Embryonic facial prominence (tissue), 1 donor: ENCODE measurements around the gene ITGA1.
"Not testable (repeated sequence)": the region's sequence is repeated elsewhere in the genome, so short reads cannot be mapped to it uniquely, and the experiment has no call there.

Source experiments
- DNase-seq: peaks from one replicate; pipeline ENCODE4 v3.0.0-alpha.2; 2016; ENCODE audit errors: extremely low spot score

ITGA1 gene

DNA sequence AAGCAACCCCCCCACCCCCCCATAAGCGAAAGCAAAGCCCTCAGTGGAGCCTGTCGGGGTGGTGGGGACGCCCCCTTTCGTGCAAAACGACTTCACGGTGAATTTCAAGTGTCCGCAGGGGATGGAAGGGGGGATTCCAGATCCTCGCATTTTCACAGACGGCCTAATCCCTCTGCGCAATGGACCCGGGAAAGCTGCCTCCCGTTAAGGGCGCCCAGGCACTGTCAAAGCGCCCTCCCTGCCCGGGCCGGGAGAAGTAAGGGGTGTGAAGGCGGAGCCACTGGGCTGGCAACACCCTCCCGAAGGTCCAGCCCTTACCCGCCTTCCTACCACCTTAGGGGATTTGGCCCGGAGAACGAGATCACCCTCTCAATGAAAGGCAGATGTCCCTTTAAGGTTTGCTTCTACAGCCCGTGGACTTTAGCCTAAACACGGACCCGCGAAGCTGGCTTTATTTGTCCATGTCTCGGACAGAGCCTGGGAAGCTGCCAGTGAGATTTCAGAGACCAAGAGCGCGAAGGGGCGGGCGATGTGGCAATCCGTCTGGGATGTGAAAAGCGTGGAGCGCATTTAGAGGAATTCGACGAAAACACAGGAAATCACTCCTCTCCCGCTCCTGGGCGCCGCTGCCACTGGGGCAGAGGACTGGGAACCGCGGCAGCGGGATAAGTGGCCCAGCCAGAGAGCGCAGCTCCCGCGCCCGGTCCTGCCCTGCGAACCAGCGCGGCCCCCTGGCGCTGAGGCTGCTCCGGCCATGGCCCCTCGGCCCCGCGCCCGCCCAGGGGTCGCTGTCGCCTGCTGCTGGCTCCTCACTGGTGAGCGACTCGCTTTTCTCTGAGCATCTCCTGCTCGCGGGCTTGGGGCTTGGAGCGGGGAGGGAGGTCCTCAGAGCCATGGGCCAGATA lies at the start of gene ITGA1, which contains the start of gene PELO:
TSS of gene ITGA1 (plus strand) at position 317 of the 905 bp plus-strand sequence. CDS start at position 755, 438 bp downstream.
TSS of gene PELO (plus strand) at position 317 of the 905 bp plus-strand sequence. CDS start 12,479 bp downstream, outside the sequence.
- no peak for DNase-seq

DNA sequence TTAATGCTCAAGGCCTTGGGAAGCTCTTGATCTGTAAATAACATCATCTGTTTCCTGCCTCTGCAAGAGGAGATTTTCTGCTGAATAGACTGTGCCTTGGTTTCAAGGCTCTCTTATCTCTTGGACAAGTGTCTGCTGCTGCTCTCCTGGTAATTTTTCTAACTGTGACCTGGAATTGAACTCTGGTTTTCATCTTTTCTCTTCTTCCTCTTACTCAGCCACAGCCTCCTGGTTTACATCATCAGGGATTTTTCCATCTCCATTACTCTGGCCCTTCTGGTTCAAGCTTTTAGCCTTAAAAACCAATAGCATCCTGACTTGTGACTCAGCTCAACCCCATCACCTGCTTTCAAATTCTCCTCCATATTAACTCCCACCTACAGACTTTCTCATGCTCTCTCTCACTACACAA lies 49.6 kb upstream of the ITGA1 start:
- DNase-seq, result no peak

DNA sequence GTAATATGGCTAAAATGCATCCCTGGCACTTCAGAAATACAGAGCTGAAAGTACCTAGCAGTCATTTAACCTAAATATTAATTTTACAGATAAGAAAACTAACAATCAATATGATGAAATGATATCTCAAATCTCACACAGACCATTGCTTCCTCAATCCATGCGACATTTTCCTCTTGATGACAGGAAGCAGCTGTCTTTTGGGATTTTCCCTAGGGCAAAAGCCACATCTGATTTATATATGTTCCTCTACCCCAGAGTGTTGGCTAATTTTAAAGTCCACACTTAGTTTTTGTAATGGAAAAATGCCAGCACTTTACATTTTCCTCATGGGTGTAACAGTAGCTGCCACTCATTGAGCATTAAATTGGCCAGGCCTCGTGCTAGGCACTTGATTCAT lies 47.7 kb upstream of the ITGA1 start:
- no peak for DNase-seq

DNA sequence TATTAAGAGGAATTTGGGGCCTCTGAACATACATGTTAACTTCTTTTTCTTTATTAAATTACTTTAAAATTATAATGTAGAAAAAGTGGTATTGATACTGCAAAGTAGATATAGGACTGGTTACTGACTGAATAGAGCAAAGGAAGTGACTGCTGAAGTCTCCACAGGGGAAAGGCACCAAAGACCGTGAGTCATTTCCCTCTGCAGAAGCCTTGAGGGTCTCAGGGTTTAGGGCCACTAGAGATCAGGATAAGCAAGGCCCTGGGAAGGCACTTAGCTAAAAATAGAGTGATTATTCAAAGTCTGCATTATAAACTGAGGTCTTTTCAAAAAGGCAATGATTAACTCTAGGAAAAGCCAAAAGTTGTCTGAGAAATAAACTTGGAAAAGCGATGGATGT lies 44.7 kb upstream of the ITGA1 start:
- DNase-seq, result no peak

DNA sequence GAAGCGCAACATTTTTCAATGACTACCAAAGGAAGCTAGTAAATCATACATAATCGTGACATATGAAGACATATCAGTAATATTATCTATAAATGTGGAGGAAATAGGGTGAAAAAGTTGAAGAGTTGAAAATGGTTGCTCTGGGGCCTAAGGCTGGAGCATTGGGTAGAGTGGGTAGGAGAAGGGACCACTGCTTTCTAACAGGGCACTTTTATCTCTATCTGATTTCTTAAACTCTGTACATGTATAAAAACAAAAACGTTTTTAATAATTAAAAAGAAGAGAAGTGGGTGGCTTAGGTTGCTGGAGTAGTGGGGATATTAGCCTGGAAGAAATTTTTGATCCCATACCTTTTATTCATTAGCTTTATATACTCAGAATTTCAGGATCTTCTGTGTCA lies 44.2 kb upstream of the ITGA1 start:
- DNase-seq, result no peak

DNA sequence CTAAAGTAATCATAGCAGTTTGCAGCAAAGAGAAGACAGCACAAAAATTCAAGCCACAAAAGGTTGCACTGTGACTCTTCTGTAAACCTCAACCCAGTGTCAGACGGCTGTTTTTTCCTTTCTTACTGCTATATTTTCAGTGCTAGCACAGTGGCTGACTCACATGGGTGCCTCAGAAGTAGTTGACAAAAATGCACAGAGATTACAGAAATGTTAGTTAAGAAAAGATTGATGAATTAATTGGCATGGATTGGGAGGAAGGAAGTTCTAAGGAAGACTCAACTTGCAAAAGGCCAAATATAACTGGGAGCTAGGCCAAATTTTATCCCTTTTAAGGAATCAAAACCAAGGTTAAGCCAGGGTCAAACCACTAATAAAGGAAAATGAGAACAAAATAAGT lies 43.7 kb upstream of the ITGA1 start:
- DNase-seq, result no peak

DNA sequence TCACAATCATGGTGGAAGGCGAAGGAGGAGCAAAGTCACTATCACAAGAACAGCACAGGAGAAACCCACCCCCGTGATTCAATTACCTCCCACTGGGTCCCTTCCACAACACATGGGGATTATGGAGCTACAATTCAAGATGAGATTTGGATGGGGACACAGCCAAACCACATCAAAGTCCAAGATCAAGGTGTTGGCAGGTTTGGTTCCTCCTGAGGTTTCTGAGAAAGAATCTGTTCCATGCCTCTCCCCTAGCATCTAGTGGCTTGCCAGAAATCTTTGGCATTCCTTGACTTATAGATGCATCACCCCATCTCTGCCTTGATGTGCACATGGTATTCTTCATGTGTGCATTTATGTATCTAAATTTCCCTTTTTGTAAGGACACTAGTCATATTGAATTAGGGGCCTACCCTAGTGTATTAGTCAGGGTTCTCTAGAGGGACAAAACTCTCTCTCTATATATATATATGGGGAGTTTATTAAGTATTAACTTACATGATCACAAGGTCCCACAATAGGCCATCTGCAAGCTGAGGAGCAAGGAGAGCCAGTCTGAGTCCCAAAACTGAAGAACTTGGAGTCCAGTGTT lies 42.8 kb upstream of the ITGA1 start:
- not testable (repeated sequence) for DNase-seq

DNA sequence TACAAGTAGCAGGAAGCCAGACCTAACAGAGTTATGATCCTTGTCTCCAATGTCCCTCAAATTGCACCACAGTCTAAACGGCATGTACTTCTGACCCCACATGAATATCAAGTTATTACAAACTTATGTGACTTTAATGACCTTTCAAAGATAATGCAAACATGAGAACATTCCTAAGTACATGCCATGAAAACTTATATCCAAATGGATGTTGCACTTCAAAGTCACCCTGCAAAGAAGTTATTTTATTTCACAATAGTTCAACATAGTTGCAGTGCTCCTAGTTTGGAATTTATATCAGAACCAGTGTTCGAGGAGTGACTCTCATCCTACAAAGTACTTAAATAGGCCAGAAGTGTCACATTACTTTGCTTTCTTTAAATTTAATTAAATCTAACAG lies 41.2 kb upstream of the ITGA1 start:
- DNase-seq, result no peak

DNA sequence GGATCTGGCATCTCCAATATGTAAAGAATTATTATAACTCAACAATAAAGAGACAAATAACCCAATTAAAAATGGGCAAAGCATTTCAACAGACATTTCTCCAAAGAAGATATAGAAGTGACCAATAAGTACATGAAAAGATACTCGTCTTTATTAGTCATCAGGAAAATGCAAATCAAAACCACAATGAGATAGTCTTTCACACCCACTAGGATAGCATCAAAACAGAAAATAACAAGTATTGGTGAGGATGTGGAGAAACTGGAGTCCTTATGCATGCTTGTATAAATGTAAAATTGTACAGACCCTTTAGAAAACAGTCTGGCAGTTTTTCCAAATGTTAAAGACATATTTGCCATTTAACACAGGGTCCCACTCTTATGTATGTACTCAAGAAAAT lies 39.1 kb upstream of the ITGA1 start:
- DNase-seq, result no peak

DNA sequence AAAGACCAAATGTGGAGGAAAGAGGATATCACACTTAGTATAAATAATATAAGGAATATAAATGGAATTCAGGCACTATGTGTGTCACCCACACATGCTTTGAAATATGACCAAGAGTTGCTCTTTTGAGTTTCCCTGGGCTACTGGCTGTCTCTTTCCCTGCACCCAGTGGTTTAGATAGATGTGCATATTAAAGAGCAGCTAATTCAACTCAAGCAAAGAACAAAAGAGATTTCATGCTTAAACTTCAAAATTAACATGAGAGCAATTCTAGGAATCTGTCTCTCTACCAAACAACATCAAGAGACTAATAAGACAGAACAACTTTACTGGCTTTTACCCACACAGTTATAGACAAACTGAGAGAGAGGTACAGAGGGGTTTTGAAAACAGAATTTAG lies 38.0 kb upstream of the ITGA1 start:
- DNase-seq, result no peak

DNA sequence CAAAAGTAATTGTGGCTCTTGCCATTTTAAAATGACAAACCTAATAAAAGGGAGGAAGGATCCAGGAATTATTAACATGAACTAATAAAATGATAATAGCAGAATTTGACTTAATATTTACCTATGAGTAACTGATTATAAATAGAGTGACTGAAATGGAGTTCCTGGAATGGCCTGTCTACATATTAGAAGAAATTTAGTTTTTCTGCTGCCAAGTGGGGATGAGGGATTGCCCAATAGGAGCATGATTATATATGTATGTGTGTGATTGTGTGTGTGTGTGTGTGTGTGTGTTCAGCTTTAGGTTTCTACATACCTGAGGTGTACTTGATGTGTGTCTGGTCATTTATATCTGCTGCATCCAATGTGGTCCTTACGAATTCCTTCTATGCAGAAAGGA lies 36.6 kb upstream of the ITGA1 start:
- DNase-seq, result no peak

DNA sequence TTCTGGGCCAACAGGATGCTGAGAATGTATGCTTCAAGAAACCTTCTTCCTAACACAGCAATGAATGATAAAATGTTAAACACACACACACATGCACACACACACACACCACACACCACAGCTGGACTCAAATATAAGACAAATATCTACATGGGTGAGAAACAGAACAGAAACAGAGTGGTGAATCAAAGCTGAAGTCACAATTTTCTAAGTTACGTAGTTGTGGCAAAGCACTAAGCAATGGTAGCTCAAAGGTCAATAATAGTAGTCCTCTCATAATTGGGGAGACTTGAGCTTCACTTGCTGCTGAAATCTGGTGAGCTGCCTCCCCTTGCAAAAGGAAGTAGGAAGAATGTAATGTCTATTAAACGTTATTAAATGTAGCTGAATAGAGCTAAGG lies 33.7 kb upstream of the ITGA1 start:
- DNase-seq, result no peak

DNA sequence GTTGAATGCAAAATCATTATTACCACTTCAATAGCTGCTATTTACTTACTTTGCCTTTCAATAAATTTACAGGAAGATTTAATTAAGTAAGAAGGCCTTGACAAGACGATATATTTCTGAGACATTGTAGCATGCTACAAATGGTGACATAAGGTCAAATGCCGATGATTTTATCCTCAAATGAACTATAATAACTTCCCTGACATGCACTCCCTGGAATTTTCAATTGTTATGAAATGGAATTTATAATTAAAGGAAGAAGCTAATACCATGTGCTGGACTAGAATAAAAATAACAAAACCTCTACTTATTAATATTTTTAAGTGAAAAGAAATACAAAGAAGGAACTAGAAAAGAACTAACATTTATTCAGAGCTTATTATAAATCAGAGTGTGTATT lies 30.2 kb upstream of the ITGA1 start:
- no peak for DNase-seq

DNA sequence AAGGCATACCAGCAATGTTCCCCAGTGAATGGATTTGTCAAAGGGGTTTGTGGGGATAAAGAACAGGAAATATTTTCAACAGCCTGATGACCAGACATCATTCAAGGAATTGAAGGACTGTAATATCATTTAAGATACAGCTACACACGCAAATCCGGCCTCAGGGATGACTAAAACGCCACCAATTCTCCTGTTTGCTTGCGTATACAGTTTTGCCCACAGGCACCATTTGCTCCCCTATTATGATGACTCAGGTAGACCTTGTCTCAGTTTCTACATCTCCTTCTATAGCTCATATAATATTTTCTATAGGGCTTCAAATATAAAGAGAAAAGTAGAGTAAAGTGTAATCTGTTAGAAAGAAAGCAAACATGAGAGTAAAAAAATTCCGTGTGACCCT lies 29.7 kb upstream of the ITGA1 start:
- DNase-seq, result no peak

DNA sequence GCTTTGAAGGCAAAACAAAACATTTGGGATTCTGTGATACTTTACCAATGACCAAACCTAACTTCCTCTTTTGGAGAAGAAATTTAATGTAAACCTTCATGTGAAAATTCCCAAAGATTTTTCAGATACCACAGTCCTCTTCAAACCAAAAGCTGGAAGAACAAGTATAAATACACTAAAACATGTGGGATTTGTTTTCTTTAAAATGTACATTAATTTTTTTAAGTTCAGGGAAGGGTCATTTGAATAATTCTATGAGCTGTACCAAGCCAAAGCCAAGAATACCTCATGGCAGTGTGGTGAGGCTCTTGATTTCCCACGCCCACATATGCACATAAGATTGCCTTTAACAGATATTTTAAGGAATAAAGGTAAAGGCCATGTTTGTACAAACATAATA lies 28.4 kb upstream of the ITGA1 start:
- DNase-seq, result no peak

DNA sequence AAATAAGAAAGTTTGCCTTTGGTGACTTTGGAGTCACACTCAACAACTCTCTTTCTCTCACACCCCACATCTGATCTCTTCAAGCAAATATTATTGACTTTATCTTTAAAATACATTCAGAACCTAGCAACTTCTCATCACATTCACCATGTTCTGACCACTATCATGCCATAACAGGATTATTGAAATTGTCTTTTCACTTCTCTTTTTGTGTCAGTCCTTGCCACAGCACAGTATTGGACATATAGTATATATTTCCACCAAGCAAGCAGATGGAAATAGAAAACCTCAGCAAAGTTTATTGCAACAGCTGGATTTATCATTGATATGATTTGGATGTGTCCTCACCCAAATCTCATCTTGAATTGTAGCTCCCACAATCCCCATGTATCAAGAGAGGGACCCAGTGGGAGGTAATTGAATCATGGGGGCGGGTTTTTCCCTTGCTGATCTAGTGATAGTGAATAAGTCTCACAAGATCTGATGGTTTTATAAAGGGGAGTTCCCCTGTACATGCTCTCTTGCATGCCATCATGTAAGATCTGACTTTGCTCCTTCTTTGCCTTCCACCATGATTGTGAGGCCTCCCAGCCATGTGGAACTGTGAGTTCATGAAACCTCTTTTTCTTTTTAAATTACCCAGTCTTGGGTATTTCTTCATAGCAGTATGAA lies 26.9 kb upstream of the ITGA1 start:
- DNase-seq, result no peak

DNA sequence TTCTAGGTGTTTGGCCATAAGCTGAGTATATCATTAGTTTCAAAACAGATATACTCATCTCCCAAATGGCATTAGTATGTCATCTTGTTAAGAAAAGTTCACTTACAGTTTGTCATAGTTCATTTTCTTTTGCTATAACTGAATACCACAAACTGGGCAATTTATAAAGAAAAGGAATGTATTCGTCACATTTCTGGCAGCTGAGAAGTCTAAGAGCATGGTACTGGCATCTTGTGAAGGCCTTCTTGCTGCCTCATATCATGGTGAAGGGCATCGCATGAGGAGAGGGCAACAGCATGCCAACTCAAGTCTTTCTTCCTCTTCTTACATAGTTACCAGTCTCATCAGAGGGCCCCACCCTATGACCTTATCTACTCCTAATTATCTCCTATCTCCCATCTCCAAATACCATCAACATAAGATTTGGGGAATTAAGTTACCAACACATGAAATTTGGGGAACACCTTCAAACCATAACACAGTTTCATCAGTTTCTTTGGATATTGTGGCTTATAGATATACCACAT lies 20.4 kb upstream of the ITGA1 start:
- no peak for DNase-seq

DNA sequence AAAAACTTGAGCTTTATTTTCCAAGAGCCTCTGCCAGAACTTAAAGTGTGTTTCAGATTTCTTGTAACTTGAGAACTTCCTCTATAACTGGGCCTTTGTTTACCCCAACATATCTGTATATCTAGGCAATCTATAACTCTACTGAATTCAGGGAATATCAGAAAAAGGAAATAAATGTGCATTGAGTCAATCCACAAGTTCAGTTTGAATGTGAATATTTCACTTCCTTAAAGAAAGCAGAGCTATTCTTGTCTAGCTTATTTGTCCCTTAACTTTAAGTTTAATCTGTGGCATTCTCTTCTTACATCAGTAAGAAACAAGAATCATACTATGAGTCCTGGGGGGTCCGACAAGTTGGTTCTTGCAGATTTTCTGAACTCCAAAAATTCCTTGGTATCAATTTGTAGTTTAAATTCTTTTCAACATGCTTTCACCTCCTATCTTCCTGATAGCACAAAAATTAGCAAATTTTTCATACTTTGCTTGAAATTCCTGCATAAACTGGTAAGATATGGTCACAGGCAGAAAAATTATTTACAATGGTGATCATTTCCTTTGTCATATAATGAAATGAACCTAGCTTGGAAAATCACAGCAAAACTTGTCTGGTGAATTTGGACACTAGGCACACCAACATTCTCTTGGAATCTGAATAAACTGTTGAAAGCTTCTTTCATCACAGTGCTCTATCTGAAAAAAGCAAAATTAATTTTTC lies 19.8 kb upstream of the ITGA1 start:
- DNase-seq, result no peak

DNA sequence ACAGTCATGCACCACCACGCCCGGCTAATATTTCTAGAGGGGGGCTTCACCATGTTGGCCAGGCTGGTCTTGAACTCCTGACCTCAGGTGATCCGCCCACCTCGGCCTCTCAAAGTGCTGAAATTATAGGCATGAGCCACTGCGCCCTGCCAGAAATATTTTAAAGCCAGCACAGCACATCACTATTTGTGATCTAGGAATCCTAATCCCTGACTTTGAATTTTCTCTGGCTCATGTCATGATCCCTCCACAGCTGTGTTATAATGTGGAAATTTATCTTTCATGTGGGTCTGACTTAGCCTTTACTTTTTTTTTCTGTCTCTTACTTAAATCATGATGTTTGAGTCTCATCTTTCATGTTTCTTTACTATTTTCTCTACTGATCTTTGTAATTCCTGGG lies 18.7 kb upstream of the ITGA1 start:
- no peak for DNase-seq

DNA sequence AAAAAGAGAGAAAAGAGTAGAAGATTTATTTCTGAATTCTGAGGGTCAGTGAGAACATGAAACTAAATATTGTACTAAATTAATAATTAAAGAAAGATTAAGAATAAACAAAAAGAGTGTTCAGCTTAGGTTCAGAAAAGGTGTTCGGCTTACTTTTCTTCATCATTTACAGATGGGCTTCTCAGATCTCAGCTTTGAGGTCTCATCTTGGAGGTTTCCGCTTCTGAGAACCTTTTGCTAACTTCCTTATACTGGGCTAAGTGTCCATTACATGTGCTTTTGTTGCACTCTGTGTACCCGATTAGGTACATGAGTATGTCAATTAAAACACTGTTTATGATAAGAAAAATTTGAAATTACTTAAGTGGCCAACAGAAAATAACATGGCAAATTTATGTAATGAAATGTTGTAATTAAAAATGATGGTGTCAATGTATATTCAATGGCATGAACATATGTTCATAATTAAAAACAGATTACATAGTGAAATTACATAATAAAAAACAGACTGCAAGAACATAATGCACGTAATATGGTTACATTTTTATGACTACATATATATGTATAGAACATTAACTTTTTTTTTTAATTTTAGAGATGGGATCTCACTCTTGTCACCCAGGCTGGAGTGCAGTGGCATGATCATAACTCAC lies 17.3 kb upstream of the ITGA1 start:
- DNase-seq, result no peak

DNA sequence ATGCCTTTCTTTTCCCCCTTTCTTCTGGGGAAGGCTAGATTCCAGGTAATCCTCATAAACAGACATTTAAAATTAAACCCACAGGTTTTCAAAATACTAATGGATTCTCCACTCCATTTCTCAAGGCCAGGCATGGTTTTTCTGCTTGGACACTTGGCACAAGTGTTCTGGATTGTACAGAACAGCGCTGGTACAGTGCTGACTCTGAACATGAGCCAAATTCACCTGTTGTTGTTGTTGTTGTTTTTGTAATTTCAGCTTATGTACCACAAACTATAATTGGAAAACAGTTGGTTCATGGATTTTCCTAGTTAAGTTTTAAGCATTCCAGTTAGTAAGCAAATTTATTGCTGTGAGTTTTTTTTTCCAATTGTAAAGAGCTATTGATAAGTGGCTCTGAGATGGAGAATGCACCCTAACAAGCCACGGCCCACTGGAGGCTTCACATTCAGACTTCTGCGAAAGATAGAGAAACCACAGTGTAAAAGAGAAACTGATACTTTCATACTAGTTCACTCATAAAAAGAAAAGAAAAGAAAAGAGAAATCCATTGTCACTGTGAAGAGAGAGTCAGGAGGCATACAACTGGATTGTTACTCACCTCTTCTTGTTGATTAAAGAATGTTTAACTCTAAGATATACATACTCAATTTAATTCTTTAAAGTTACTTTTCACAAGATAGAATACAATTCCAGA lies 16.2 kb upstream of the ITGA1 start:
- no peak for DNase-seq
